ENCODE measurements around the gene TJP1. TPM values are rescaled to one million over a fixed set of nuclear protein-coding genes. Genes with fewer than 3 reads are reported as not detected.
A peak's percentile ranks its signal among the peaks of the same experiment; 100 is the strongest.

TJP1 gene
- total RNA-seq, 2 donors from 2014 or later: 69.9 to 86.4 TPM

GRCh38 chr15:29690765-29691475 is 131.3 kb downstream of the TJP1 start:
- no peak for ATAC-seq
- DNase-seq: no peak
- intact Hi-C loops (cut with DNase I, micrococcal nuclease): no loop called here

GRCh38 chr15:29689287-29689986 is 132.8 kb downstream of the TJP1 start:
- ATAC-seq (no peak), DNase-seq (no peak)
- intact Hi-C loops (cut with DNase I, micrococcal nuclease): no loop called here

- intact Hi-C loops (cut with DNase I, micrococcal nuclease): no loop called here
- ATAC-seq: no peak
- DNase-seq: no peak
These were observed 133.6 kb downstream of the TJP1 start for GRCh38 chr15:29688506-29689286.

GRCh38 chr15:29687939-29688505 is 134.2 kb downstream of the TJP1 start:
- DNase-seq: peak; percentile 90 to 94
- intact Hi-C loops (cut with DNase I, micrococcal nuclease): no loop called here
- ATAC-seq: peak; percentile 87

- DNase-seq: peak; percentile 80 to 88
- intact Hi-C loops (cut with DNase I, micrococcal nuclease): no loop called here
- peak; percentile 82 for ATAC-seq
These were observed 135.0 kb downstream of the TJP1 start for GRCh38 chr15:29687204-29687815.

GRCh38 chr15:29686445-29687203 is 135.6 kb downstream of the TJP1 start:
- DNase-seq (no peak), ATAC-seq (peak; percentile 33)
- intact Hi-C loops (cut with DNase I, micrococcal nuclease): no loop called here

- ATAC-seq (no peak), DNase-seq (no peak)
- intact Hi-C loops (cut with DNase I, micrococcal nuclease): no loop called here
These were observed 136.2 kb downstream of the TJP1 start for GRCh38 chr15:29686079-29686425.

- ATAC-seq (no peak), DNase-seq (no peak)
- intact Hi-C loops (cut with DNase I, micrococcal nuclease): no loop called here
These were observed 136.9 kb downstream of the TJP1 start for GRCh38 chr15:29685156-29686078.

- ATAC-seq (no peak), DNase-seq (no peak)
- intact Hi-C loops (cut with DNase I, micrococcal nuclease): no loop called here
These were observed 139.5 kb downstream of the TJP1 start for GRCh38 chr15:29682781-29683180.

- intact Hi-C loops (cut with DNase I, micrococcal nuclease): no loop called here
- DNase-seq: no peak
- no peak for ATAC-seq
These were observed 139.9 kb downstream of the TJP1 start for GRCh38 chr15:29682361-29682760.

GRCh38 chr15:29681946-29682345 is 140.3 kb downstream of the TJP1 start:
- no peak for ATAC-seq
- DNase-seq: no peak
- intact Hi-C loops (cut with DNase I, micrococcal nuclease): no loop called here

- ATAC-seq (no peak), DNase-seq (no peak)
- intact Hi-C loops (cut with DNase I, micrococcal nuclease): no loop called here
These were observed 141.0 kb downstream of the TJP1 start for GRCh38 chr15:29681166-29681845.

GRCh38 chr15:29680465-29681165 is 141.7 kb downstream of the TJP1 start:
- no peak for DNase-seq
- no peak for ATAC-seq
- intact Hi-C loops (cut with DNase I, micrococcal nuclease): no loop called here

GRCh38 chr15:29678504-29679034 is 143.7 kb downstream of the TJP1 start:
- intact Hi-C loops (cut with DNase I, micrococcal nuclease): no loop called here
- DNase-seq: no peak
- peak; percentile 13 for ATAC-seq

- DNase-seq (peak; percentile 91), ATAC-seq (peak; percentile 88)
- intact Hi-C loops (cut with DNase I, micrococcal nuclease): no loop called here
These were observed 144.3 kb downstream of the TJP1 start for GRCh38 chr15:29677871-29678461.

GRCh38 chr15:29677455-29677854 is 144.8 kb downstream of the TJP1 start:
- intact Hi-C loops (cut with DNase I, micrococcal nuclease): no loop called here
- DNase-seq (no peak), ATAC-seq (no peak)

All from left colon (tissue), 2 donors.